Kidney (tissue), 14 donors: Measurements from ENCODE around the gene NOL9. TPM values are rescaled to one million over a fixed set of nuclear protein-coding genes. Genes with fewer than 3 reads are reported as not detected.

Experiments
- DNase-seq, 5 donors: peaks; one replicate each; pipeline ENCODE4 v3.0.0-alpha.2; 2013 to 2020
- FAIRE-seq: peaks from 2 replicates; lab custom pipeline; 2012; peaks lifted over from hg19 to GRCh38; lab: Jason Lieb, UNC
- H3K27ac ChIP-seq, 2 donors: one replicate each; pipeline ENCODE4 v1.7.0; 2013; ENCODE audit warnings: low read depth in 2 of 2, low read length in 2 of 2, inconsistent platforms in 1 of 2
- H3K27me3 ChIP-seq: one replicate; pipeline ENCODE4 v1.7.1; 2013; ENCODE audit warnings: low read length, inconsistent platforms; ENCODE audit not compliant: control insufficient read depth, insufficient read depth
- H3K36me3 ChIP-seq, 3 donors: one replicate each; pipeline versions ENCODE4 v1.7.0 to v1.7.1; 2013; ENCODE audit warnings: low read length in 3 of 3, control low read depth in 1 of 3, inconsistent platforms in 1 of 3; ENCODE audit not compliant: insufficient read depth in 3 of 3, control insufficient read depth in 2 of 3
- H3K4me1 ChIP-seq, 3 donors: one replicate each; pipeline versions ENCODE4 v1.7.0 to v1.7.1; 2013; ENCODE audit warnings: low read length in 3 of 3, inconsistent platforms in 1 of 3, low read depth in 1 of 3; ENCODE audit not compliant: control insufficient read depth in 2 of 3, insufficient read depth in 2 of 3
- H3K4me3 ChIP-seq, 3 donors: one replicate each; pipeline versions ENCODE4 v1.7.0 to v1.8.1; 2013; ENCODE audit warnings: low read length in 3 of 3, control low read depth in 1 of 3, inconsistent platforms in 1 of 3
- H3K9ac ChIP-seq, 3 donors: one replicate each; pipeline versions ENCODE4 v1.7.0 to v1.7.1; 2013; ENCODE audit warnings: low read length in 3 of 3, control low read depth in 1 of 3, inconsistent platforms in 1 of 3
- H3K9me3 ChIP-seq, 3 donors: one replicate each; pipeline versions ENCODE4 v1.7.0 to v1.7.1; 2013; ENCODE audit warnings: low read length in 3 of 3, control low read depth in 1 of 3, inconsistent platforms in 1 of 3; ENCODE audit not compliant: control insufficient read depth in 2 of 3, insufficient read depth in 1 of 3
- CTCF ChIP-seq: IDR thresholded peaks from 3 replicates; pipeline ENCODE4 v1.5.1; 2012; ENCODE audit warnings: mild to moderate bottlenecking, moderate library complexity, borderline replicate concordance; ENCODE audit not compliant: insufficient read depth; ENCODE audit errors: extremely low read depth
- intact Hi-C: fragments of 100-400 bp; cut with DNase I; formaldehyde crosslinking; loops from one replicate; pipeline ENCODE4 v1.11.1; 2022
- polyA plus RNA-seq: library from polyadenylated mRNA; stranded (reverse); fragments of 350-450 nt; fragmentation: Illumina TruSeq; extraction: RNeasy Lipid Tissue Mini Kit (QIAGEN cat#74804); gene quantifications from one replicate; pipeline ENCODE4 v1.2.3, GENCODE V29; 2014; ENCODE audit warnings: low read depth, low replicate concordance; ENCODE audit not compliant: insufficient read depth
- total RNA-seq: library from RNA; stranded (reverse); fragmentation: NEBNext Ultra II Directional; extraction: Animal tissue kit (Norgen Biotek cat#: 25700); gene quantifications from one replicate; pipeline ENCODE4 v1.2.1, GENCODE V29; 2021
- donor health status: control.
- donor health status: control.
- donor health status: control.
- donor health status: control.
- donor health status: control.
- donor health status: DM: yes; HTN: yes; CAD: no.
- donor health status: Normal renal cell carcinoma (clear cell type).

The NOL9 gene
- total and polyA plus RNA-seq, 2 donors from 2014 or later = 4.3 to 28.7 TPM

GRCh38 chr1:6587261-6588005 lies 33.1 kb upstream of the NOL9 start:
- H3K36me3 ChIP-seq = peaks cover 2 to 23% (median 22%) of the 10 kb centered on the region in 3 donors
- no peaks in the 10 kb centered on the region for H3K27me3 ChIP-seq
- no peak for FAIRE-seq
- H3K4me1 ChIP-seq = peaks cover 0 to 7% (median 3%) of the 10 kb centered on the region in 3 donors
- no peak overlapping the region for H3K4me3 ChIP-seq
- no peaks in the 10 kb centered on the region for H3K9me3 ChIP-seq
- no peak overlapping the region for H3K9ac ChIP-seq
- no peak for DNase-seq
- no peak overlapping the region for H3K27ac ChIP-seq
- no peak for TF ChIP-seq CTCF
- intact Hi-C loops = no loop called here

- Histone ChIP-seq H3K27me3 (no peaks in the 10 kb centered on the region), H3K9ac (no peak overlapping the region), H3K27ac (no peak overlapping the region), H3K9me3 (no peaks in the 10 kb centered on the region), H3K36me3 (peaks cover 2 to 20% (median 16%) of the 10 kb centered on the region in 3 donors), H3K4me3 (no peak overlapping the region), H3K4me1 (peaks cover 0 to 16% (median 9%) of the 10 kb centered on the region in 3 donors)
- no peak for DNase-seq
- no peak for TF ChIP-seq CTCF
- no peak for FAIRE-seq
- intact Hi-C loops = no loop called here
Measured at GRCh38 chr1:6586404-6586816, 32.1 kb upstream of the NOL9 start.

GRCh38 chr1:6585841-6586240 lies 31.5 kb upstream of the NOL9 start:
- Histone ChIP-seq H3K9ac (no peak overlapping the region), H3K4me1 (peaks cover 0 to 21% (median 15%) of the 10 kb centered on the region in 3 donors), H3K4me3 (no peak overlapping the region), H3K36me3 (peaks cover 2 to 17% (median 16%) of the 10 kb centered on the region in 3 donors), H3K27me3 (no peaks in the 10 kb centered on the region), H3K27ac (no peak overlapping the region), H3K9me3 (no peaks in the 10 kb centered on the region)
- FAIRE-seq = no peak
- TF ChIP-seq CTCF = no peak
- DNase-seq = no peak
- intact Hi-C loops = no loop called here
